ENCODE results near the gene PHF21A.
"Not testable (repeated sequence)": the region's sequence is repeated elsewhere in the genome, so short reads cannot be mapped to it uniquely, and the experiment has no call there.

Gene PHF21A

GRCh38 chr11:46020084-46020599 is 101.1 kb downstream of the PHF21A start:
- H3K27me3 ChIP-seq, result no peaks in the 10 kb centered on the region
- no peak overlapping the region for H3K27ac ChIP-seq
- H3K4me2 ChIP-seq, result no peak overlapping the region
- H3K36me3 ChIP-seq, result peaks cover 28% of the 10 kb centered on the region
- H3K4me1 ChIP-seq, result no peaks in the 10 kb centered on the region
- no peak for TF ChIP-seq Cebpa-rat (IDR thresholded peaks at IDR 0.05)
- no peak overlapping the region for H3K9ac ChIP-seq
- H3K9me3 ChIP-seq, result no peaks in the 10 kb centered on the region
- peaks cover 63% of the 10 kb centered on the region for H4K20me1 ChIP-seq
- no peak overlapping the region for H3K4me3 ChIP-seq

DNA sequence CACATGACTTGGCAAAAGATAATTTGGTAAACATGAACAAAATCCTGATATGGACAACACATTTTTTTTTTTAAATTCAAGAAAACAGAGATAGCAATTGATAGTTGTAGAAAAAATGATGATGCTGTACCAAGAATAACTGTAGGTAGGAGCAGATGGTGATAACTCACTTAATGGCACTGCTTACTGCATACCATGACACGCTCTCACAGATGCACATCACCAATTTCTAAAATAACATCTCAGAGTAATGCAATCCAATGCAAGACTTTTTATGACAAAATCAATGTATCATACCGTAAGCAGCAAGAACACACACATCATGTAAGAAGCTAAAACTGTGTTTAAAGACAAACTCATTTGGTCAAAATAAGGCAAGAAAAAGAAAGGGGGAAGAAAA is 102.6 kb downstream of the PHF21A start:
- Histone ChIP-seq H4K20me1 (peaks cover 53% of the 10 kb centered on the region), H3K27ac (no peak overlapping the region), H3K4me3 (no peak overlapping the region), H3K4me1 (no peaks in the 10 kb centered on the region), H3K36me3 (peaks cover 32% of the 10 kb centered on the region), H3K9me3 (peaks cover 5% of the 10 kb centered on the region; the same call in 1 of the 2 replicates), H3K4me2 (no peak overlapping the region), H3K9ac (no peak overlapping the region), H3K27me3 (no peaks in the 10 kb centered on the region)
- TF ChIP-seq Cebpa-rat (IDR thresholded peaks at IDR 0.05), result no peak

DNA sequence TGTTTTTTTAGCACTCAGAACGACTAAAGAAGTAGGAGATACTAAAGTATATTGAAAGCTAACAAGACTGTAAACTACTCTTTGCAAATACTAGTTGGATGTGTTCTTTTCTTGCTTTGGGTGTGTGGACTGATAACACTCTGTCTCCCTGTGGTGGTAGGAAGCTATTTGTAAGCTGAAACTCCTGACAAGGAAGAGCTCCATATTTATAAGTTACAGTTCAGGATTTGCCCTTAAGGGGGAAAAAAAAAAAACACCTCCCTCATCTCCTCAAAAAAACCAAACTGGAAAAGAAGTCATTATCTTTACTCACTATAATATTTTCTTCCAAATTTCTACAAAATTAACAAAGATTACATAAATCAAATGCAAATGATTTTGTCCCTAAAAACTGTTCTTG is 103.9 kb downstream of the PHF21A start:
- Histone ChIP-seq H4K20me1 (peaks cover 54% of the 10 kb centered on the region), H3K36me3 (peaks cover 19% of the 10 kb centered on the region), H3K9ac (no peak overlapping the region), H3K4me1 (no peaks in the 10 kb centered on the region), H3K4me3 (no peak overlapping the region), H3K9me3 (peaks cover 5% of the 10 kb centered on the region; the same call in 1 of the 2 replicates), H3K4me2 (no peak overlapping the region), H3K27me3 (no peaks in the 10 kb centered on the region), H3K27ac (no peak overlapping the region)
- TF ChIP-seq Cebpa-rat (IDR thresholded peaks at IDR 0.05), result no peak

DNA sequence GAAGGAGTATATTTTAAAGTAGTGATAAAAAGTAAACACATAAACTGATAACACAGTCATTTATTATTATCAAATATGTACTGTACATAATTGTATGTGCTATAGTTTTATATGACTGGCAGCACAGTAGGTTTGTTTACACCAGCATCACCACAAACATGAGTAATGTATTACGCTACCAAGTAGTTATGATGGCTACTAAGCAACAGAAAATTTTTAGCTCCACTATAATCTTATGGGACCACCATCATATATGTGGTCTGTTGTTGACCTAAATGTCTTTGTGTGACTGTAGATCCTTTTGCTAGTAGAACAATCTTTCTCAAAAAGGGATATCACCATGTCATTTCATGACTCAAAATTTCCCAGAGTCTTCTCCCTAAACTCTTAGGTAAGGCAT is 105.3 kb downstream of the PHF21A start:
- H3K4me1 ChIP-seq, result no peaks in the 10 kb centered on the region
- no peak overlapping the region for H3K27ac ChIP-seq
- no peak overlapping the region for H3K4me3 ChIP-seq
- peaks cover 5% of the 10 kb centered on the region; the same call in 1 of the 2 replicates for H3K9me3 ChIP-seq
- H3K27me3 ChIP-seq, result no peaks in the 10 kb centered on the region
- H3K36me3 ChIP-seq, result peaks cover 7% of the 10 kb centered on the region
- no peak overlapping the region for H3K4me2 ChIP-seq
- no peak overlapping the region for H3K9ac ChIP-seq
- H4K20me1 ChIP-seq, result peaks cover 55% of the 10 kb centered on the region
- TF ChIP-seq Cebpa-rat (IDR thresholded peaks at IDR 0.05), result no peak

- not testable (repeated sequence) for H3K36me3 ChIP-seq, H3K9ac ChIP-seq, H3K4me3 ChIP-seq, H3K4me2 ChIP-seq, H3K27me3 ChIP-seq, H3K4me1 ChIP-seq, H3K9me3 ChIP-seq, H3K27ac ChIP-seq
- peaks cover 58% of the 10 kb centered on the region for H4K20me1 ChIP-seq
These were observed 107.1 kb downstream of the PHF21A start for GRCh38 chr11:46014168-46014567.

DNA sequence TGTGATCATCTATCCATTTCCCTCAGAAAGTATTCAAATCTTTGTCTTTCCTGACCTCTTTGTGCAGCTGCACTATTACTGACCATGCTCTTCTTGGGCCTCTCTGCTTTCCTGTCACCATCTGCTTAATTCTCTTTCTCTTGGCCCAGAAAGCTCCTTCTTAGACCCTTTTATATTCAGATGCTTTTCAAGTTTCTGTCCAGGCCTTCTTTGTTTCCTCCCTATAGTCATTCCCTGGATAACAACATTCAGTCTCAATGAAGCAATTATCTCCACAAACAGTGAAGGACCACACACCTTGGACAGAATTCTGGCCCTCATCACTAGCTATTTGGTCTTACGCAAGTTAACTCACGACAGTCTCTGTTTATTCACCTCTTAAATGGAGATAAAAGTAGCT is 109.1 kb downstream of the PHF21A start:
- Histone ChIP-seq H3K4me1 (no peaks in the 10 kb centered on the region), H3K27ac (no peak overlapping the region), H3K36me3 (peaks cover 5% of the 10 kb centered on the region; the same call in 1 of the 2 replicates), H3K9ac (no peak overlapping the region), H4K20me1 (peaks cover 69% of the 10 kb centered on the region), H3K4me2 (no peak overlapping the region), H3K9me3 (peaks cover 5% of the 10 kb centered on the region; the same call in 1 of the 2 replicates), H3K4me3 (no peak overlapping the region), H3K27me3 (no peaks in the 10 kb centered on the region)
- no peak for TF ChIP-seq Cebpa-rat (IDR thresholded peaks at IDR 0.05)

GRCh38 chr11:46010100-46010499 is 111.2 kb downstream of the PHF21A start:
- Histone ChIP-seq H3K4me3 (no peak overlapping the region), H4K20me1 (peaks cover 90% of the 10 kb centered on the region), H3K9ac (no peak overlapping the region), H3K9me3 (peaks cover 5% of the 10 kb centered on the region; the same call in 1 of the 2 replicates), H3K36me3 (peaks cover 5% of the 10 kb centered on the region; the same call in 1 of the 2 replicates), H3K4me1 (no peaks in the 10 kb centered on the region), H3K27me3 (no peaks in the 10 kb centered on the region), H3K4me2 (no peak overlapping the region), H3K27ac (no peak overlapping the region)
- no peak for TF ChIP-seq Cebpa-rat (IDR thresholded peaks at IDR 0.05)

- no peak for TF ChIP-seq Cebpa-rat (IDR thresholded peaks at IDR 0.05)
- H4K20me1 ChIP-seq, result peaks cover 94% of the 10 kb centered on the region
- H3K27ac ChIP-seq, result no peak overlapping the region
- no peaks in the 10 kb centered on the region for H3K4me1 ChIP-seq
- no peak overlapping the region for H3K9ac ChIP-seq
- no peak overlapping the region for H3K4me2 ChIP-seq
- H3K36me3 ChIP-seq, result peaks cover 5% of the 10 kb centered on the region; the same call in 1 of the 2 replicates
- H3K27me3 ChIP-seq, result no peaks in the 10 kb centered on the region
- H3K9me3 ChIP-seq, result peaks cover 5% of the 10 kb centered on the region; the same call in 1 of the 2 replicates
- H3K4me3 ChIP-seq, result no peak overlapping the region
These were observed 111.6 kb downstream of the PHF21A start for GRCh38 chr11:46009647-46010046.

GRCh38 chr11:46006418-46007070 is 114.7 kb downstream of the PHF21A start:
- no peaks in the 10 kb centered on the region for H3K27me3 ChIP-seq
- no peak overlapping the region for H3K4me3 ChIP-seq
- H3K9ac ChIP-seq, result no peak overlapping the region
- H3K4me2 ChIP-seq, result no peak overlapping the region
- H3K9me3 ChIP-seq, result no peaks in the 10 kb centered on the region
- no peaks in the 10 kb centered on the region for H3K36me3 ChIP-seq
- no peak overlapping the region for H3K27ac ChIP-seq
- no peak for TF ChIP-seq Cebpa-rat (IDR thresholded peaks at IDR 0.05)
- H4K20me1 ChIP-seq, result peaks cover 81% of the 10 kb centered on the region
- 0 out of 2 replicates have a peak, but pooled peaks cover 5% of the 10 kb centered on the region for H3K4me1 ChIP-seq

GRCh38 chr11:46003572-46003971 is 117.7 kb downstream of the PHF21A start:
- TF ChIP-seq Cebpa-rat (IDR thresholded peaks at IDR 0.05), result no peak
- Histone ChIP-seq H3K4me3 (no peak overlapping the region), H3K36me3 (no peaks in the 10 kb centered on the region), H3K4me1 (0 out of 2 replicates have a peak, but pooled peaks cover 5% of the 10 kb centered on the region), H4K20me1 (peaks cover 65% of the 10 kb centered on the region), H3K9ac (no peak overlapping the region), H3K4me2 (no peak overlapping the region), H3K9me3 (no peaks in the 10 kb centered on the region), H3K27ac (no peak overlapping the region), H3K27me3 (no peaks in the 10 kb centered on the region)

All from BLaER1 (cell line).